ENCODE measurements around the gene EP400.
"Not testable (repeated sequence)": the region's sequence is repeated elsewhere in the genome, so short reads cannot be mapped to it uniquely, and the experiment has no call there.

The EP400 gene

GRCh38 chr12:132068250-132068649 is 118.5 kb downstream of the EP400 start:
- DNase-seq (ENCODE audit: low read depth): no peak

- no peak for DNase-seq (ENCODE audit: low read depth)
Measured at GRCh38 chr12:132069336-132069985, 119.7 kb downstream of the EP400 start.

GRCh38 chr12:132070298-132070697 is 120.6 kb downstream of the EP400 start:
- no peak for DNase-seq (ENCODE audit: low read depth)

- DNase-seq (ENCODE audit: low read depth): no peak
Measured at GRCh38 chr12:132071040-132071810, 121.5 kb downstream of the EP400 start.

GRCh38 chr12:132071830-132072384 is 122.2 kb downstream of the EP400 start:
- DNase-seq (ENCODE audit: low read depth): no peak

- no peak for DNase-seq (ENCODE audit: low read depth)
Measured at GRCh38 chr12:132074216-132074615, 124.5 kb downstream of the EP400 start.

GRCh38 chr12:132075026-132075713 is 125.4 kb downstream of the EP400 start:
- no peak for DNase-seq (ENCODE audit: low read depth)

- no peak for DNase-seq (ENCODE audit: low read depth)
Measured at GRCh38 chr12:132075714-132076553, 126.2 kb downstream of the EP400 start.

GRCh38 chr12:132076711-132077110 is 127.0 kb downstream of the EP400 start:
- DNase-seq (ENCODE audit: low read depth): no peak

GRCh38 chr12:132077322-132078100 is 127.8 kb downstream of the EP400 start:
- DNase-seq (ENCODE audit: low read depth): no peak

GRCh38 chr12:132078190-132078589 is 128.4 kb downstream of the EP400 start:
- peak; percentile 20 for DNase-seq (ENCODE audit: low read depth)

- DNase-seq (ENCODE audit: low read depth): no peak
Measured at GRCh38 chr12:132079200-132079599, 129.5 kb downstream of the EP400 start.

GRCh38 chr12:132079695-132080094 is 130.0 kb downstream of the EP400 start:
- DNase-seq (ENCODE audit: low read depth): no peak

- not testable (repeated sequence) for DNase-seq (ENCODE audit: low read depth)
Measured at GRCh38 chr12:132080515-132080914, 130.8 kb downstream of the EP400 start.

- DNase-seq (ENCODE audit: low read depth): no peak
Measured at GRCh38 chr12:132081423-132081822, 131.7 kb downstream of the EP400 start.

- no peak for DNase-seq (ENCODE audit: low read depth)
Measured at GRCh38 chr12:132083614-132083940, 133.8 kb downstream of the EP400 start.

GRCh38 chr12:132083941-132084620 is 134.3 kb downstream of the EP400 start:
- DNase-seq (ENCODE audit: low read depth): peak; percentile 55

GRCh38 chr12:132084621-132085290 is 135.0 kb downstream of the EP400 start:
- no peak for DNase-seq (ENCODE audit: low read depth)

GRCh38 chr12:132085291-132085635 is 135.5 kb downstream of the EP400 start:
- no peak for DNase-seq (ENCODE audit: low read depth)

- DNase-seq (ENCODE audit: low read depth): no peak
Measured at GRCh38 chr12:132089407-132089910, 139.7 kb downstream of the EP400 start.
